Effector CD4-positive, alpha-beta T cell (primary cell): ENCODE results near the gene SAMD4A.
A peak's percentile ranks its signal among the peaks of the same experiment; 100 is the strongest.
"Not testable (repeated sequence)": the region's sequence is repeated elsewhere in the genome, so short reads cannot be mapped to it uniquely, and the experiment has no call there.

Experiments used
- DNase-seq: peaks from one replicate; pipeline ENCODE4 v3.0.0-alpha.2; 2020

Gene SAMD4A

GRCh38 chr14:54785778-54786770 lies 219.1 kb downstream of the SAMD4A start:
- no peak for DNase-seq

- DNase-seq: no peak
These were observed 219.9 kb downstream of the SAMD4A start for GRCh38 chr14:54786838-54787237.

- no peak for DNase-seq
These were observed 220.3 kb downstream of the SAMD4A start for GRCh38 chr14:54787261-54787660.

GRCh38 chr14:54788701-54789100 lies 221.8 kb downstream of the SAMD4A start:
- DNase-seq: no peak

GRCh38 chr14:54789166-54789565 lies 222.2 kb downstream of the SAMD4A start:
- DNase-seq: no peak

GRCh38 chr14:54789781-54790480 lies 223.0 kb downstream of the SAMD4A start:
- no peak for DNase-seq

GRCh38 chr14:54791001-54791400 lies 224.1 kb downstream of the SAMD4A start:
- DNase-seq: no peak

- no peak for DNase-seq
These were observed 225.4 kb downstream of the SAMD4A start for GRCh38 chr14:54792288-54792687.

GRCh38 chr14:54794159-54794558 lies 227.2 kb downstream of the SAMD4A start:
- no peak for DNase-seq

GRCh38 chr14:54794796-54795195 lies 227.9 kb downstream of the SAMD4A start:
- no peak for DNase-seq

- DNase-seq: no peak
These were observed 230.0 kb downstream of the SAMD4A start for GRCh38 chr14:54796961-54797360.

- DNase-seq: no peak
These were observed 230.6 kb downstream of the SAMD4A start for GRCh38 chr14:54797556-54797955.

- DNase-seq: no peak
These were observed 231.1 kb downstream of the SAMD4A start for GRCh38 chr14:54797986-54798385.

- DNase-seq: no peak
These were observed 231.7 kb downstream of the SAMD4A start for GRCh38 chr14:54798465-54799124.

- not testable (repeated sequence) for DNase-seq
These were observed 234.6 kb downstream of the SAMD4A start for GRCh38 chr14:54801482-54801881.

- DNase-seq: no peak
These were observed 236.5 kb downstream of the SAMD4A start for GRCh38 chr14:54803396-54803795.

GRCh38 chr14:54803926-54804537 lies 237.1 kb downstream of the SAMD4A start:
- no peak for DNase-seq

- no peak for DNase-seq
These were observed 237.7 kb downstream of the SAMD4A start for GRCh38 chr14:54804538-54805041.

- DNase-seq: no peak
These were observed 238.1 kb downstream of the SAMD4A start for GRCh38 chr14:54805070-54805444.

GRCh38 chr14:54805445-54806322 lies 238.8 kb downstream of the SAMD4A start:
- DNase-seq: peak; percentile 63

GRCh38 chr14:54806616-54807015 lies 239.7 kb downstream of the SAMD4A start:
- no peak for DNase-seq

- DNase-seq: no peak
These were observed 240.5 kb downstream of the SAMD4A start for GRCh38 chr14:54807428-54807827.
